K562 (cell line): ENCODE results near the gene ZNF438. TPM values are rescaled to one million over a fixed set of nuclear protein-coding genes. Genes with fewer than 3 reads are reported as not detected.

Experiments used
- ATAC-seq: fragments of 200-7000 bp; cut with Tn5 transposase; 3 replicates; pipeline ENCODE4 v1.9.1; 2020; ENCODE audit warnings: moderate library complexity
- BruUV-seq: library from RNA; stranded (reverse); fragments of 400-500 nt; replicated peaks from 2 replicates; lab custom pipeline; 2021; lab: Mats Ljungman, UMichigan
- CTCF ChIA-PET: fragments of 300-600 bp; formaldehyde crosslinking; extraction: SDS; loops from one replicate; lab custom pipeline; 2021; ENCODE audit warnings: low intra/inter-chr PET ratio; lab: Yijun Ruan, JAX
- POLR2A ChIA-PET: fragments of 300-600, 350-650 bp; sonication (Branson Sonifier 250); formaldehyde crosslinking; extraction: SDS; loops from one replicate; lab custom pipeline; 2021; ENCODE audit warnings: antibody characterized with exemption, inconsistent platforms; lab: Yijun Ruan, JAX
- DNase-seq, 4 experiments: peaks; one replicate each; pipeline versions ENCODE4 v3.0.0 to v3.0.0-alpha.2; 2011 to 2018; ENCODE audit warnings: low spot score in 3 of 4, mixed read lengths in 3 of 4; ENCODE audit errors: extremely low read depth in 1 of 4
- FAIRE-seq: peaks from 2 replicates; lab custom pipeline; 2011; peaks lifted over from hg19 to GRCh38; lab: Jason Lieb, UNC
- H2AFZ ChIP-seq: 2 replicates; pipeline ENCODE4 v1.6.0; 2011; ENCODE audit warnings: low read depth, low read length, control low read depth, inconsistent platforms
- H3K27ac ChIP-seq: fragments of 200-600 bp; 3 replicates; pipeline ENCODE4 v1.8.0; 2011; ENCODE audit warnings: low read depth, mild to moderate bottlenecking, control low read depth, inconsistent platforms, low read length, moderate library complexity, mixed read lengths; ENCODE audit errors: extremely low read depth
- H3K27me3 ChIP-seq, 2 experiments: fragments of 300-600 bp in 1 of 2; 2 replicates in 1 of 2; 3 replicates in 1 of 2; pipeline versions ENCODE4 v1.6.0 to v1.8.0; 2011; ENCODE audit warnings: inconsistent platforms in 2 of 2, low read length in 2 of 2, mild to moderate bottlenecking in 1 of 2, mixed read lengths in 1 of 2, moderate library complexity in 1 of 2; ENCODE audit not compliant: control insufficient read depth in 2 of 2, insufficient read depth in 2 of 2
- H3K36me3 ChIP-seq: fragments of 300-600 bp; 3 replicates; pipeline ENCODE4 v1.8.0; 2011; ENCODE audit warnings: mild to moderate bottlenecking, low read length, inconsistent platforms; ENCODE audit not compliant: control insufficient read depth, insufficient read depth
- H3K4me1 ChIP-seq, 2 experiments: fragments of 200-600 bp in 1 of 2; replicated peaks in 1 of 2; 2 replicates in 1 of 2; 3 replicates in 1 of 2; pipeline versions ENCODE4 v1.5.1 to v1.8.0; 2011; ENCODE audit warnings: inconsistent platforms in 2 of 2, low read length in 2 of 2, mild to moderate bottlenecking in 1 of 2, mixed read lengths in 1 of 2, moderate library complexity in 1 of 2; ENCODE audit not compliant: control insufficient read depth in 2 of 2, insufficient read depth in 2 of 2
- H3K4me2 ChIP-seq: 2 replicates; pipeline ENCODE4 v1.6.1; 2011; ENCODE audit warnings: low read length, control low read depth, inconsistent platforms, mixed read lengths; ENCODE audit not compliant: insufficient read depth
- H3K4me3 ChIP-seq: fragments of 200-600 bp; sonication (generic), shearing (Covaris generic); 2 replicates; pipeline ENCODE4 v1.5.1; 2016; ENCODE audit warnings: control low read depth, inconsistent platforms
- H3K79me2 ChIP-seq: fragments of 200-600 bp; 3 replicates; pipeline ENCODE4 v1.8.0; 2011; ENCODE audit warnings: low read length, inconsistent platforms; ENCODE audit not compliant: control insufficient read depth, insufficient read depth
- H3K9ac ChIP-seq, 2 experiments: 2 replicates each; pipeline versions ENCODE4 v1.6.0 to v1.6.1; 2011; ENCODE audit warnings: low read depth in 2 of 2, low read length in 2 of 2, control low read depth in 1 of 2, inconsistent platforms in 1 of 2, mild to moderate bottlenecking in 1 of 2, mixed read lengths in 1 of 2; ENCODE audit not compliant: insufficient read depth in 1 of 2
- H3K9me1 ChIP-seq: one replicate; pipeline ENCODE4 v1.6.0; 2011; ENCODE audit warnings: inconsistent platforms, mild to moderate bottlenecking, low read length, moderate library complexity; ENCODE audit not compliant: control insufficient read depth, insufficient read depth
- H3K9me3 ChIP-seq: replicated peaks from 2 replicates; pipeline ENCODE4 v1.5.1; 2011; ENCODE audit warnings: low read depth, low read length, inconsistent platforms; ENCODE audit not compliant: control insufficient read depth, insufficient read depth
- H4K20me1 ChIP-seq: replicated peaks from 2 replicates; pipeline ENCODE4 v1.6.1; 2011; ENCODE audit warnings: low read length, inconsistent platforms, mixed read lengths; ENCODE audit not compliant: control insufficient read depth, insufficient read depth
- DLX4 ChIP-seq: fragments of 250-450 bp; sonication (Bioruptor Pico); IDR thresholded peaks from 2 replicates; pipeline ENCODE4 v1.6.1; 2021; ENCODE audit warnings: mild to moderate bottlenecking
- FOXP1 ChIP-seq: sonication (generic); formaldehyde crosslinking; IDR thresholded peaks from 2 replicates; pipeline ENCODE4 v1.8.0; 2022; ENCODE audit warnings: mild to moderate bottlenecking, missing genetic modification reagents
- MBD2 ChIP-seq: sonication (generic); IDR thresholded peaks from 2 replicates; pipeline ENCODE4 v1.6.1; 2016; ENCODE audit warnings: low read depth, borderline replicate concordance
- MEIS2 ChIP-seq: fragments of 450-650 bp; IDR thresholded peaks from 2 replicates; pipeline ENCODE4 v1.6.1; 2014; ENCODE audit warnings: mild to moderate bottlenecking; ENCODE audit not compliant: partially characterized antibody
- OTX1 ChIP-seq: fragments of 450-650 bp; formaldehyde crosslinking; IDR thresholded peaks from 2 replicates; pipeline ENCODE4 v1.4.0; 2022; ENCODE audit warnings: mild to moderate bottlenecking
- POLR2B ChIP-seq: fragments of 450-650 bp; IDR thresholded peaks from 2 replicates; pipeline ENCODE4 v1.6.1; 2018; ENCODE audit warnings: low read depth; ENCODE audit not compliant: partially characterized antibody
- SAFB ChIP-seq: fragments of 200-400 bp; formaldehyde crosslinking; IDR thresholded peaks from 2 replicates; pipeline ENCODE4 v1.6.1; 2017; ENCODE audit warnings: low read depth, low read length, borderline replicate concordance
- TFE3 ChIP-seq: fragments of 450-650 bp; formaldehyde crosslinking; IDR thresholded peaks from 2 replicates; pipeline ENCODE4 v1.4.0; 2020; ENCODE audit warnings: mild to moderate bottlenecking, mixed read lengths
- YBX1 ChIP-seq: fragments of 450-650 bp; IDR thresholded peaks from 2 replicates; pipeline ENCODE4 v1.7.1; 2016; ENCODE audit warnings: mild to moderate bottlenecking
- ZNF512 ChIP-seq: IDR thresholded peaks from 2 replicates; pipeline ENCODE4 v1.6.1; 2016; ENCODE audit warnings: missing genetic modification characterization, missing compliant biosample characterization
- WGBS: fragments of 100-300 bp; shearing (Covaris generic); methylation state at CpG from one replicate; pipeline ENCODE4 v1.1.6; 2016; ENCODE audit warnings: low coverage, mixed read lengths; ENCODE audit not compliant: insufficient coverage; ENCODE audit errors: missing lambda C conversion rate; 5-methylcytosine and 5-hydroxymethylcytosine counted together
- in situ Hi-C: fragments of 300-500 bp; cut with MboI; formaldehyde crosslinking; loops from 4 replicates; pipeline ENCODE4 v1.15.0; 2018; ENCODE audit warnings: inconsistent platforms, mixed read lengths
- intact Hi-C: fragments of 100-400 bp; cut with micrococcal nuclease; formaldehyde crosslinking; loops from 2 replicates; pipeline ENCODE4 v1.14.2; 2022
- polyA plus RNA-seq, 8 experiments: library from polyadenylated mRNA; depleted of rRNA in 4 of 8; stranded (reverse) in 5 of 8; unstranded in 3 of 8; fragments of >200 nt; fragmentation: Nextera tagmentation in 2 of 8; fragmentation: Illumina TruSeq in 1 of 8; extraction: Ambion mirVana in 2 of 8; extraction: Trizol in 1 of 8; gene quantifications; 2 replicates each; pipeline versions ENCODE4 v1.2.1 to v1.2.3, GENCODE V29; 2011 to 2014; ENCODE audit warnings: inconsistent platforms in 1 of 8, missing spikeins in 1 of 8
- total RNA-seq, 7 experiments: library from RNA; depleted of rRNA in 6 of 7; stranded (reverse); fragments of >200 nt in 6 of 7; fragmentation: Illumina TruSeq in 2 of 7; extraction: Trizol in 2 of 7; gene quantifications; 2 replicates each; pipeline versions ENCODE4 v1.2.1 to v1.2.3, GENCODE V29; 2011 to 2021; ENCODE audit warnings: low replicate concordance in 1 of 7

The ZNF438 gene
- total and polyA plus RNA-seq, 9 of the 15 experiments (the other 6 are each of a cell fraction or from before 2014, with no cell fraction given) = 0.45 to 1.5 (median 0.91) TPM

- TF ChIP-seq ZNF512 (tag) = no peak
- TF ChIP-seq TFE3 = no peak
- no peak for TF ChIP-seq YBX1
- no peak for TF ChIP-seq DLX4
- TF ChIP-seq MBD2 = no peak
- no peak for TF ChIP-seq POLR2B
- TF ChIP-seq OTX1 (CRISPR knock-in tag) = no peak
Observed at GRCh38 chr10:30835146-30835545, 196.5 kb downstream of the ZNF438 start (continued).

GRCh38 chr10:30834651-30835050 lies 197.0 kb downstream of the ZNF438 start:
- no peaks in the 10 kb centered on the region for H3K79me2 ChIP-seq
- peaks cover 4% of the 10 kb centered on the region for H3K9me1 ChIP-seq
- no peak overlapping the region for H3K9ac ChIP-seq
- POLR2A ChIA-PET = interaction anchor here (1.0 kb wide), 2 partner anchors 13 to 16 kb away, joined by 3 to 4 read pairs; no protein-coding TSS in a partner anchor
- TF ChIP-seq SAFB (no peak), MEIS2 (no peak), FOXP1 (no peak)
- TF ChIP-seq, all 486 proteins: peak for 0
- H3K27me3 ChIP-seq = peaks cover 8 to 41% of the 10 kb centered on the region in 2 experiments; a peak in 4 of 5 replicates
- H3K4me3 ChIP-seq = no peak overlapping the region
- no peaks in the 10 kb centered on the region for H3K4me1 ChIP-seq
- intact Hi-C loops = no loop called here
- ATAC-seq (no peak), DNase-seq (no peak), FAIRE-seq (no peak)
- no peak overlapping the region for H2AFZ ChIP-seq
- no peaks in the 10 kb centered on the region for H3K36me3 ChIP-seq
- no peaks in the 10 kb centered on the region for H4K20me1 ChIP-seq
- CTCF ChIA-PET = no interaction called here
- H3K4me2 ChIP-seq = no peak overlapping the region
- no peak overlapping the region for H3K27ac ChIP-seq
- no peaks in the 10 kb centered on the region for H3K9me3 ChIP-seq
- BruUV-seq = no TSS peak
- in situ Hi-C loops = no loop called here
- 0% methylated on average over 3 of the region's 3 CpGs for WGBS
